ENCODE measurements around the gene CLDN15.
"Not testable (repeated sequence)": the region's sequence is repeated elsewhere in the genome, so short reads cannot be mapped to it uniquely, and the experiment has no call there.

CLDN15 gene, protein sequence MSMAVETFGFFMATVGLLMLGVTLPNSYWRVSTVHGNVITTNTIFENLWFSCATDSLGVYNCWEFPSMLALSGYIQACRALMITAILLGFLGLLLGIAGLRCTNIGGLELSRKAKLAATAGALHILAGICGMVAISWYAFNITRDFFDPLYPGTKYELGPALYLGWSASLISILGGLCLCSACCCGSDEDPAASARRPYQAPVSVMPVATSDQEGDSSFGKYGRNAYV

DNA sequence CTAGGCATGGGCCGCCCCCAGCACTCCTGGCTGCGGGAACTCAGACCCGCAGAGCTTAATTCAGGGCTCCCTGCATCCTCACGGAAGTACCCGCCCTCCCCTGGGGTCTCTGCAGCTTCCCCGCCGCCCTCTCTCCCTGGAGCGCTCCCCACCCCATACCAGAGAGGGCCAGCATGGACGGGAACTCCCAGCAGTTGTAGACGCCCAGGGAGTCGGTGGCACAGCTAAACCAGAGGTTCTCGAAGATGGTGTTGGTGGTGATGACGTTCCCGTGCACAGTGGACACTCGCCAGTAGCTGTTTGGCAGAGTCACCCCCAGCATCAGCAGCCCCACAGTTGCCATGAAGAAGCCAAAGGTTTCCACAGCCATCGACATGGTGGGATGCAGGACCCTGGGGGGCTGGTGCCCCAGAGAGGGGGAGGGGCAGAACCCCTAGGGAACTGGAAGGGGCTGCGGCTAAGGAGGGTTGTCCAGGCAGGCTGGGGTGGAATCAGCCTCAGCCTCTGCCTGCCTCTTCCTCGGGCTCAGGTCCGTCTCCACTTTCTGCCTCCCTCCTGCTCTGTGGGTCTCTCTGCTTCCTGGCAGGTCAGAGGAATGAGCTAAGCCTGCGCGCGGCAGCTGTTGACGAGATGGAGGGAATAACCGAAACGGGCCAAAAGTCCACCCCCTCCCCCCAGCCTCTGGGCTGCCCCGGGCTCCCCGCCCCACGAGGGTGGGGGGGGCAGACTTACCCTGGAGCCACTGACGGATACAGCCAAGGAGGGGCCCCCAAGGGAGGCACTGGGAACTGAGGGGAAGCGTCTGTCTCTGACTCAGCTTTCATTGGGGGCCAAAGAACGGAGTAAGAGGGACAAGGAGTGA, at the start of gene CLDN15:
CLDN15 (minus strand) TSS at position 597 of the 862 bp plus-strand sequence; CDS start at position 376, 221 bp downstream.
- DNase-seq: no peak

GRCh38 chr7:101287032-101287431, 49.4 kb upstream of the CLDN15 start:
- DNase-seq: no peak

- DNase-seq: not testable (repeated sequence)
Measured at GRCh38 chr7:101285880-101286279, 48.3 kb upstream of the CLDN15 start.

DNA sequence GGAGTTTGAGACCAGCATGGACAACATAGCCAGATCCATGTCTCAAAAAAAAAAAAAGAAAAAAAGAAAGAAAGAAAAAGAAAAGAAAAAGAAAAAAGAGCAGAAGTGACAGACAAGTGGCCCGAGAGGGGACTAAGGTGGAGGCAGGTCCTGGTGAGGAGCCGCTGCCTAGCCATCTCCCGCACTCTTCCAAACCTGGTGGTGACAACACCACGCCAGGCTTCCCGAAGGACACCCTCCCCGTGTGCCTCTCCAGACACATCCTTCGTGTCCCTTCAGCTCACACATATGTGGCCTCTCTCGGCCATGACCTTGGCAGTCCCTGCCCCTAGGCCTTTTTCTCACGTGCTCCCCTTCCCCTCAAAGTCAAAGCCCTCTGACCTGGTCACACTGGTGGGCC, 47.6 kb upstream of the CLDN15 start:
- no peak for DNase-seq

DNA sequence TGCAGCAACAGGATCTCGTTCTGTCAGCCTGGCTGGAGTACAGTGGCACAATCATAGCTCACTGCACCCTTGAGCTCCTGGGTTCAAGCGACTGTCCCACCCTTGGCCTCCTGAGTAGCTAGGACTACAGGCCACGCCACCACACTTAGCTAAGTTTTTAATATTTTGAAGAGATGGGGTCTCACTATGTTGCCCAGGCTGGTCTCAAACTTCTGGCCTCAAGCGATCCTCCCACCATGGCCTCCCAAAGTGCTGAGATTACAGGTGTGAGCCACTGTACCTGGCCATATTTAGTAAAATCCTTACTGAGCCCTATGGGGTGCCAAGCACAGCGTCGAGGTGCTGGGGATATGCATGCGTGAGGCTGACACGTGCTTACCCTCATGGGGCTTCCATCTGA, 43.3 kb upstream of the CLDN15 start:
- not testable (repeated sequence) for DNase-seq

GRCh38 chr7:101278461-101279292, 41.1 kb upstream of the CLDN15 start:
- no peak for DNase-seq

GRCh38 chr7:101277155-101277554, 39.6 kb upstream of the CLDN15 start:
- DNase-seq: no peak

- no peak for DNase-seq
Measured at GRCh38 chr7:101273206-101273605, 35.6 kb upstream of the CLDN15 start.

DNA sequence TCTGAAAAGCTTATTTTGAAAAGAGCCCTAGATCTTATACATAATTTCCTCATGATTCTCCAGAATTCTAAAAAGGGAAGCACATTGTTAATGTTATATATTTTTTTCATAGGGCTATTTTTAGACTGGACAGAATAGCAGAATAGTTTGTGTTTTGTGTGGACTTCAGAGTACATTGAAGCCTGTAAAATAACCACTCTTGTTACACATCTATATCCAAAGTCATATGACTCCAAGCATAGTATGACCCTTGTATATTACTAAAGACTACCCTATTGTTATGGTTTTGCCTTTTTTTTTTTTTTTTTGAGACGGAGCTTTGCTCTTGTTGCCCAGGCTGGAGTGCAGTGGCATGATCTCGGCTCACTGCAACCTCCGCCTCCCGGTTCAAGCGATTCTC, 33.4 kb upstream of the CLDN15 start:
- no peak for DNase-seq

GRCh38 chr7:101269664-101270063, 32.1 kb upstream of the CLDN15 start:
- DNase-seq: no peak

GRCh38 chr7:101265622-101266516, 28.3 kb upstream of the CLDN15 start:
- DNase-seq: no peak

DNA sequence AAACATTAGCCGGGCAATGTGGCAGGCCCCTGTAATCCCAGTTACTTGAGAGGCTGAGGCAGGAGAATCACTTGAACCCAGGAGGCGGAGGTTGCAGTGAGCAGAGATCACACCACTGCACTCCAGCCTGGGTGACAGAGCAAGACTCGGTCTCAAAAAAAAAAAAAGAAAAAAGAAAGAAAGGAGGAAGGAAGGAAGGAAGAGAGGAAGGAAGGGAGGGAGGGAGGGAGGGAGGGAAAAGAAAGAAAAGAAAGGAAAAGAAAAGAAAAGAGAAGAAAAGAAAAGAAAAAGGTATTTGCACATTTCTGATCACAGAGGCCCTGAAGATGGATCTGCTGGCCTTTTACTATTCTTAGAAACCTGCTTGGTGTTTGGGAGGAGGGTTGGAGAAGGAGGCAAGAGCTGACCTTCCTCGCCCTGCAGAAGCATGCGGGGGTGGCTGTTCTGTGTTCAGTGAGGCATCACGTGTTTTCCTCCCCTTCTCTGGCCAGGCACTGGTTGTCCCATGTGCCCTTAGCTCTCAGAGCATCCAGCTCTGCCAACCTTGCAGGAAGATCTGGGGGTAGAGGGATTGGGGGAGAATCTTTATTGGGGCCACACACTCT, 26.6 kb upstream of the CLDN15 start:
- not testable (repeated sequence) for DNase-seq

DNA sequence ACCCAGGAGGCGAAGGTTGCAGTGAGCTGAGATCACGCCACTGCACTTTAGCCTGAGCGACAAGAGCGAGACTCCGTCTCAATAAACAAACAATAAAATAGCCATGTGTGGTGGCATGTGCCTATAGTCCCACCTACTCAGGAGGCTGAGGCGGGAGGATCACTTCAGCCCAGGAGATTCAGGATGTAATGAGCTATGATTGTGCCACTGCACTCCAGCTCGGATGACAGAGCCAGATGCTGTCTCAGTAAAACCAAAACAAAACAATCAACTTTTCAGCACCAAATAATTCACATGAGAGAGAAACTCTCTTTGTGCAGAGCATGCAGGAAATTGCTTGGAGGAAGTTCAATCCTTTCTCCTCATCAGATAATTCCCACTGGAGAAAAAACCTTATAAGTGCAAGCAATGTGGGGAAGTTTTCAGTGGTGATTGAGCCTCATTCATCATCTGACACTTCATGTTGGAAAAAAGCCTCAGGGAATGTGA, 20.7 kb upstream of the CLDN15 start:
- no peak for DNase-seq

DNA sequence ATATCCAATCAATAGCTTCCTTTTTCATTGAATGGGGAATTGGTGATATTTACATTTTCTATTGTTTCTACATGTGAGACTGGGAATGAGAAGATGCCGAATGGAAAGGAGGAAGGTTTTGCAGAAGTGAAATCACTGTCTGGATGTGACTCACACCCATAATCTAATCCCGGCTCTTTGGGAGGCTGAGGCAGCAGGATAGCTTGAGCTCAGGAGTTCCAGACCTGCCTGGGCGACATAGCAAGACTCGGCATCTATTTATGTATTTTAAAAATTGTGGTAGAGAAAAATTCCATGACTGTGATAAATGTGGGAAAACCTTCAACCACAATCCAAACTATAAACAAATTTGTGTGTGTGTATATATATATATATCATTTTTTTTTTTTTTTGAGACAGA, 18.2 kb upstream of the CLDN15 start:
- DNase-seq: no peak

DNA sequence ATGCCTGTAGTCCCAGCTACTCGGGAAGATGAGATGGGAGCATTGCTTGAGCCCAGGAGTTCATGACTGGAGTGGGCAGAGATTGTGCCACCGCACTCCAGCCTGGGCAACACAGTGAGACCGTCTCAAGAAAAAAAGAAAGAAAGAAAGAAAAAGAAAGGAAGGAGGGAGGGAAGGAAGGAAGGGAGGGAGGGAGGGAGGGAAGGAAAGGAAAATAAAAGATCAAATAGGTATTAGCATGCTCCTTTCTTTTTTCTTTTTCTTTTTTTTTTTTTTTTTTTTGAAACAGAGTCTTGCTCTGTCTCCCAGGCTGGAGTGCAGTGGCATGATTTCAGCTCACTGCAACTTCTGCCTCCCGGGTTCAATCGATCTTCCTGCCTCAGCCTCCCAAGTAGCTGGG, 15.6 kb upstream of the CLDN15 start:
- not testable (repeated sequence) for DNase-seq

DNA sequence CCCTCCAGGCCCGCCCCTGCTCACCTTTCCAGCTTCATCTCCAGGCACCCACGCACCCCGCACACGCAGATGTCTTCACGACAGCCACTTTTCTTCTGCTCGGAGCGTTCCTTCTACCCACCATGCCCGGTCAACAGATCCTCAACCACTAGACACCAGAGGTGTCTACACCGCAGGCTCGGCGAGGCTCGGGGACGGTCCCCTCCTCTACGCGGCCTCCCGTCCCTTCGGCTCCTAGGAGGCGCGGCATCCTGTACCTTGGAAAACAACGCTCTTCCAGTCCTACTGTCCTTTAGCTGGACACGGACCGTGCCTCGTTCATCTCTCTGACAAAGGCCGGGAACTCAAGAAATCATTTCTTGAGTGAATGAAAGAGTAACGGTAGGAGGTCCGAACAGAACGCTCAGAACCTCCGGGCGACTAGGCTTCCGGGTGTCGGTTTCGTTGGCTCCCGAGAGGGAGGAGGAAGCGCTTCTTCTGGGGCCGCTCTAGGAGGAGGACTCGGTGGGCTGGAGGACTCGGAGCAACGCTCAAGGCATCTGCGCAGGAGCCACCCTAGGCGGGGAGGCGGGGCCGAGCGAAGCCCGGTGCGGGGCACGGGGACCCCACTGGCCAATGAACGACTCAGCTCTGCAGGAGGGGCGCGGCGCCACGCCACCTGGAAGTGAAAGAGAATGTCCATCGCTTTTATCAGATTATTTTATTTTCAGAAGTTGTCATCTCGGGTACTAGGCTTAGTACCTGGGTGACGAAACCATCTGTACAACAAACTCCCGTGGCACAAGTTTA, 14.5 kb upstream of the CLDN15 start:
- peak; percentile 99 for DNase-seq

DNA sequence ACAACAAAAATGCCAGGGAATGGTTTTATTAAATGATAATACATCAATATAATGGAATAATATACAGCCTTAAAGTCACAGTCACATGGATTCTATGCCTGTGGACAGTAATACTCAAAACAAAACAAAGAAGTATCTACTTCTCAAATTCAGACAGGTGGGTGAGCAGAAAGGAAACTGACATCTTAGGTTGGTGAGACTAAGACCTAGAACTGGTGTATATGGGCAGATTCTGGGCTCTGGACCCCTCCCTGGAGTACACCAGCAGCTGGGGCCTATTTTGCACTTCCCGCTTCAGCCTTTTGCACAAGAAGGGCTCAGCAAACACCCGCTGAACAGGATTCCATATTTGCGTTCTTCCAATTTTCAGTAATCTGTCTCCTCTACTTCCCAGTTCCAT, 12.7 kb upstream of the CLDN15 start:
- DNase-seq: no peak

GRCh38 chr7:101248276-101248675, 10.7 kb upstream of the CLDN15 start:
- no peak for DNase-seq

DNA sequence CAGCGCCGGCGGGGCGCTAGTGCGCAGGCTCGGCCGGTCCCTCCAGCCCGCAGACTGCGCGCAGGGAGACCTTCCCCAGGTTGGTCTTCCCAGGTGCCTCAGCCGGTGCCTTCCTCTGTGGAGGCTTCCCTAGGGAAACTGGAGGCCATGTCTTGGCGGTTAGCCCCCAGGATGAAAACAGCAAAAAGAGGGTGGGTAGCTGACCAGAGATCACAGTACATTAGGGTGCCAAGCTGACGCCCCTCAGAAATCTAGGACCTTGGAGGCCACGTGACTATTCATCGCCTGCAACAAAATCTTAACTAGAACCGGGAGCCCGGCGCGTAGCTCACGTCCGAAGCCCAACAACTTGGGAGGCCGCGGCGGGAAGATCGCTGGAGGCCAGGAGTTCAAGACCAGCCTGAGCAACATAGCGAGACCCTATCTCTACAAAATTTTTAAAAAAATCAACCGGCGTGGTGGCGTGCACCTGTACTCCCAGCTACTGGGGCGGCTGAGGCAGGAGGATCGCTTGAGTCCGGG, 7.6 kb upstream of the CLDN15 start:
- DNase-seq: no peak

DNA sequence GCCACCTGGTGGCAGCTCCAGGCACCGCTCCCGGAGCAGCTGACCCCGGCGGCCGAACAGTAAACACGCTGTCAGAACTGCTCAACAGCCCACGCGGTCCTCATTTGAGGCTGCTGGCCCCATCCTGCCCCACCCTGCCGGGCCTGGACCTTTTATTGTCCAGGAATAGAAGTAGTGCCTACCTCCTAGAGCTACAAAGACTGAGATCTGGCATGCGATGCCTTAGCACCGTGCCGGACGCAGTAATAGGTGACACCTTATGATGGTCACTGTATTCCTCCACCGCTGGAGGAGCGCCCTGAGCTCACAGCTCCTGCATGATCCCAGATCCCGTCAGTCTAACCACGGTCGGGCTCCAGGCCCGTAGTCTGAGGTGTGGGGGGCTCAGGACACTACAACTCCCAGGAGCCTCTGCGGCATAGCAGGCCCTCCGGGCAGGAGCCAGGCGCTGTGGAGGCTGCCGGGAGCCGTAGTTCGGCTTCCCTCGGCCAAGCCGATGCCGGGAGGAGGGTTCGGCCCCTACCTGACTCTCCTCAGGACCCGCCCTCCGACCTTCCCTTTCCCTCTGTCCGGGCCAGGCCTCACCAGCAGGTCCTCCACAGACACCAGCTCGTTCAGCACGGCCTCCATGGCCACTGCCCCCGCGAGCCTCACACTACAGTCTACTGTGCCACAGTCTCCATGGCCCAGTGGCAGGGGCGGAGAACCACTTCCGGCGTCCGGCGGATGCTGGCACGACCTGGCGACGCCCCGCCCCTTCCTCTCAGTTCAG, 7.0 kb upstream of the CLDN15 start, which contains the start of gene FIS1:
FIS1 (minus strand) TSS at position 707 of the 772 bp plus-strand sequence; CDS start at position 630, 77 bp downstream.
- DNase-seq: peak; percentile 96
